Measurements from ENCODE around the gene IL18BP.

The IL18BP gene

GRCh38 chr11:71997594-71997993 is 1.1 kb upstream of the IL18BP start:
- no peak for ATAC-seq

- no peak for ATAC-seq
Observed at GRCh38 chr11:71998061-71998460, 648 bp upstream of the IL18BP start.

DNA sequence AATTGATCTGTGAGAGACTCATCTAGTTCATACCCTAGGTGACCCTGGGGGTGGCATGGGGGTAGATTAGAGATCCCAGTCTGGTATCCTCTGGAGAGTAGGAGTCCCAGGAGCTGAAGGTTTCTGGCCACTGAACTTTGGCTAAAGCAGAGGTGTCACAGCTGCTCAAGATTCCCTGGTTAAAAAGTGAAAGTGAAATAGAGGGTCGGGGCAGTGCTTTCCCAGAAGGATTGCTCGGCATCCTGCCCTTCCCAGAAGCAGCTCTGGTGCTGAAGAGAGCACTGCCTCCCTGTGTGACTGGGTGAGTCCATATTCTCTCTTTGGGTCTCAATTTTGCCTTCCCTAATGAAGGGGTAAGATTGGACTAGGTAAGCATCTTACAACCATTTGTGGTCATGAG is 653 bp downstream of the IL18BP start:
- ATAC-seq = no peak

- ATAC-seq = no peak
Observed at GRCh38 chr11:71999798-72000197, 1.1 kb downstream of the IL18BP start.

- ATAC-seq = no peak
Observed at GRCh38 chr11:72000202-72000867, 1.6 kb downstream of the IL18BP start.

- no peak for ATAC-seq
Observed at GRCh38 chr11:72001285-72001684, 2.6 kb downstream of the IL18BP start.

DNA sequence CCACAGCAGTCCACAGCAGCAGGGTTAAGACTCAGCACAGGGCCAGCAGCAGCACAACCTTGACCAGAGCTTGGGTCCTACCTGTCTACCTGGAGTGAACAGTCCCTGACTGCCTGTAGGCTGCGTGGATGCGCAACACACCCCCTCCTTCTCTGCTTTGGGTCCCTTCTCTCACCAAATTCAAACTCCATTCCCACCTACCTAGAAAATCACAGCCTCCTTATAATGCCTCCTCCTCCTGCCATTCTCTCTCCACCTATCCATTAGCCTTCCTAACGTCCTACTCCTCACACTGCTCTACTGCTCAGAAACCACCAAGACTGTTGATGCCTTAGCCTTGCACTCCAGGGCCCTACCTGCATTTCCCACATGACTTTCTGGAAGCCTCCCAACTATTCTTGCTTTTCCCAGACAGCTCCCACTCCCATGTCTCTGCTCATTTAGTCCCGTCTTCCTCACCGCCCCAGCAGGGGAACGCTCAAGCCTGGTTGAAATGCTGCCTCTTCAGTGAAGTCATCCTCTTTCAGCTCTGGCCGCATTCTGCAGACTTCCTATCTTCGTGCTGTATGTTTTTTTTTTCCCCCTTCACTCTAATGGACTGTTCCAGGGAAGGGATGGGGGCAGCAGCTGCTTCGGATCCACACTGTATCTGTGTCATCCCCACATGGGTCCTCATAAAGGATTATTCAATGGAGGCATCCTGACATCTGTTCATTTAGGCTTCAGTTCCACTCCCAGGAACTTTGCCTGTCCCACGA is 3.3 kb downstream of the IL18BP start:
- ATAC-seq = no peak

- no peak for ATAC-seq
Observed at GRCh38 chr11:72002841-72003775, 4.4 kb downstream of the IL18BP start.

- ATAC-seq = no peak
Observed at GRCh38 chr11:72003776-72004171, 5.1 kb downstream of the IL18BP start.

DNA sequence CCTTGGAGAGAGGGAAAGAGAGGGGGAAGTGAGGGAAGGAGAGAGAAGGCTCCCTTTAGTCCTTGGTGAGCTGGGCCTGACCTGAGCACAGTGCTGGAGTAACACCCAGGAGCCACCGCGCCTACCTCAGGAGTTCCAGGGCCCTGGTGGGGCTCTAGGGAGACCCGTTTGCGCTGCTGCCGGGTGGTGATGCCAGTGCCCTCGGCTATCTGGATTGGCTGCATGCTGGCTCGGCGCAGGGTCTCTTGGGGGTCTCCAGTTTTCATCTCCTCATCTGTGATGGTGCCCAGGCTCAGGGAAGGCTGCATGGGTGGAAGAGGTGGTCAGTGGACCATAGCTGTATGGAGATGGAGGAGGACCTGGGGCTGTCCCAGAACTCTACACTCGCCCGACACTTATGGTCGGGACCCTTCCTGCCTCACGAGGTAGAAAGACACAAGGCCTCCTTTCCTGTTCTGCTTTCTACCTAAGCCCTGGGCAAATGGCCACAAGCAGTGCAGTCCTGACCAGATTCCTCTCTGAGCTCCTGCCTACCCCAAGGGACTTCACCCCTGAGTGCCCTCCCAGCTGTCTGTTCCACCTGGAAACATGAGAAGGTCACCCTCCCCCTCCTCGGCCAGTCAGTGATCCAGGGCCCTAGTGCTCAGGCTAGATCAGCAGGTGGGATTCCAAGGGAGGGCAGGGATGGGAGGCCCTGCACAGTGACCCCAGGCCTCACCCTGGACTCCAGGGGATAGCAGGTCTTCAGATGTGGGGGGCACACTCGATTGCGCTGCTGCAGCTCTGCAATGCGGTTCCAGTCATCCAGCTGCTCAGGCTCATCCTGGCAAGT is 6.0 kb downstream of the IL18BP start:
- ATAC-seq = no peak

GRCh38 chr11:72005347-72006260 is 6.9 kb downstream of the IL18BP start:
- no peak for ATAC-seq

DNA sequence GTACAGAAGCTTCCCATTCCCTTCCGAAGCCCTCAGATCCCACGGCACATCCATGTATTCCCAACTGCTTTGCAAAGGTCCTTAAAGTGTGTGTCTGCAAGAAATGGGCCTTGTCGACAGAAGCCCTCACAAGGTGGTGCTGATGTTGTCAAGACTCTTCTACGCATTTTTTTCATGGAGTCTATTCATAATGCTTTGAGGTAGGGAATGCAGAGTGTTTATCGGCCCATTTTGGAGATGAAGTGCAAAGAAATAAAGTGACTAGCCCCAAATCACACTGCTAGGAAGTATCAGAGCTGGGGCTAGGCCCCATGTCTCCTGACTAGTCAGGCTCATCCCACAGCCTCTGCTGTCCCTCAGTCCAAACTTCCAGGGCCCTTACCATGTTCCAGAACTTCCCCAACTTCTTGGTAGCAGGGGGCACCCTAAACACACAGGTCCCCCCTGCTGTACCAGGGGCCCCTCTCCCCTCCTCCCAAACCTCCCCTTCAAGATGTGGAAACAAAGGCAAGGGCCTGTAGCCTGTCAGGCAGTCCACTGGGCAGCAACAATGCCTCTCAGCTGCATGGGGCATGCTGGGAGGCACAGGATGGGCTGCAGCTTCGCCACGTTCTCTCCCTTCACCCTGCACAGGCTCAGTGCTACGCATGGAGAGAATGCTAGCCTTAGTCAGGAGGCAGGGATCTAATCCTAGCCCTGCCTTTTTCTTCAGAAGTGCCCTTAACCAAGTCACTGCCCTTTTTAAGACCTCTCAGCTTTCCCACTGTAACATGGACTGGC is 7.8 kb downstream of the IL18BP start:
- ATAC-seq = no peak

DNA sequence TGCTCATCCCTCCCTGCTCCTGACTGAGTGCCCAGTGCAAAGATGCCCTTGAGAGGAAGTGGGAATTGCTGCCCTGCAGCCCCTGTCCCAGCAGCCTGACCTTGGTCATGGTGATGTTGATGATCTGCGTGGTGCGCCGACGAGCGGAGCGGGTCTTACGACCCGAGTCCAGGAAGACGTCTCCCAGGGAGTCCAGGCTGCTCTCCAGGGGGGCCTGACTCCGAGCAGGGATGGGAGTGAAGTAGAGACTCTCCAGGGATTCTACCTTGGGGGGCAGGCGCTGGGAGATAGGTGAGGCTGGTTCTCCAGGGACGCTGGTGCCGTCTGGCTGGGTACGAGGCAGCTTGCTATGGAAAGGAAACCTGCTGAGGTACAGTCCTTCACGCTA is 8.4 kb downstream of the IL18BP start:
- ATAC-seq = no peak

DNA sequence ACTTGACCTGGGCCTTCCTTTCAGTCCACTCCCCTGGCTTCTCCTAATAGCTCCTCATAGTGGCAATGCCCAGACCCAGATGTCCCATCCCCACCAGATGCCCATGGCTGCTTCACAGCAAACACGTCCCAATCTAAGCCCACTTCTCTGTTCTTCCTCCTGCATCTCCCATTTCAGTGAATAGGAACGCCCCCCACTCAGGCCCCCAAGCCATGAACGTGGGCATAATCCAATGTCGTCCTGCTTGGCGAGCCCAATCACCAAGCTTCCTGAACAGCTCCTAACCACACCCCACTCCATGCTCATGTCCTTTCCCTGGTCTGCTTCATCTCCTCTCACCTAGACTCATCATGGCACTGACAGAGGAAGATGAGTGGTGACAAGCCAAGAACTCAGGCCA is 8.9 kb downstream of the IL18BP start:
- ATAC-seq = no peak

- no peak for ATAC-seq
Observed at GRCh38 chr11:72008728-72009127, 10.0 kb downstream of the IL18BP start.

GRCh38 chr11:72009156-72009555 is 10.4 kb downstream of the IL18BP start:
- ATAC-seq = no peak

GRCh38 chr11:72010529-72011233 is 12.0 kb downstream of the IL18BP start:
- no peak for ATAC-seq

DNA sequence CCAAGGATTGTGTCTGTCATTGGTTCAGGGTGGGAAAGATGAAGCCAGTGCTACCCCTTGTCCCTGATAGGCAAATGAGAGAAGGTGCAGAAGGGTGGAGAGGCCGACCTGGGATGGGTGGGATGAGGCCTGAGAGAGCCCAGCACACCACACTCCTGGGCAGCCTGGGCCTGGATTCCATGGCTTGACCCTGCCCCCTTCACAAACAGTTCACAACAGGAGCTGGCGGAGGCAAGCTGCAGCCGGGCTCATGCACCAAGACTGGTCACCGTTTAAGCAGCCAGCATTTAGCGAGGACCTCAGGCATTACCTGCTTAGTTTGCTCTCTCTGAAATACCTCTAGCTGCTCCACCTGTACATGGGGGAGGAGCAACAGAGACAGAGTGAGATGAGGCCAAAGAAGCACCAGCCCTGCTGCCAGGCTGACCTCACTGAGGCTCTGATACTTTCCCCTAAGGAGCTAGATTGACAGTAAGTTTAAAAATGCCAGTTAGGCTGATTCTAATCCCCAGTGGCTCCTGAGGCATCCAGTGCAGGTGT is 13.5 kb downstream of the IL18BP start:
- ATAC-seq = no peak

DNA sequence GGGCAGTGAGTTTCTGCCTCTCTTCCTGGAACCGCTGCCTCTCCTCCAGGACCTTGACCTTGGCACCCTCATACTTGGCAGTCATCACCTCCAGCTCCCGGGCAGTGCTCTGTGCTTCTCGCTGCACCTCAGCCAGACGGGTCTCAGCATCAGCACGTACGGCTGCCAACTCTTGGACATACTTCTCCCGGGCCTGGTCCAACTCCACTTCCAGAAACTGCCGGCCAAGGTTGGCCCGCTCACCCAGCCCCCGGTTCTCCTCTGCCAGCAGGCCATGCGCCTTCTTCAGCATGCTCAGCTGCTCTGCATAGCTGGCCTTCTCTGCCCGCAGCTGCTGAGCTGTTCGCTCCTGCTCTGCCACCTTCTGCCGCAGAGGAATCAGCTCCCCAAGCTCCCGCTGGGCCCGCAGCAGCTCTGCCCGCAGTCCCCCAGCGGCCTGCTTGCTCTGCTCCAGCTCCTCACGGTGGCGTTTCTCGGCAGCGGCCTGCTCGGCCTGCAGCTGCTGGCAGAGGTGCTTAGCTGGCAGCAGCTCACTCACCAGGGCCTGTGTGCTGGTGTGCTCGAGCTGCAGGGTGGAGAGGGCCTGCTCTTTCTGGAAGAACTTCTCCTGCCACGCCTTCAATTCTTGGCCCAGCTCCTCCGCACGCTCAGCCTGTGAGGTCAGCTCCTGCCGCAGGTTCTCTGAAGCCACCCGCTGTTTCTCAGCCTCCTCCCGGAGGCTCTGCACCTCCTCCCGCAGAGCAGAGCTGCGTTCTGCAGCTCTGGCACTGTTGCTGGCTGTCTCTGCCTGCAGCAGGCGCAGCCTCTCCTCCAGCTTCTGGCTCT is 14.4 kb downstream of the IL18BP start:
- ATAC-seq = no peak
